Lower lobe of right lung (tissue), 2 donors: ENCODE results near the gene DRGX. TPM values are rescaled to one million over a fixed set of nuclear protein-coding genes. Genes with fewer than 3 reads are reported as not detected.

Experiments used
- ATAC-seq, 2 donors: fragments of 200-7000 bp; cut with Tn5 transposase; one replicate each; pipeline ENCODE4 v1.9.1; 2020 to 2022; ENCODE audit warnings: mild to moderate bottlenecking in 2 of 2, moderate library complexity in 2 of 2
- DNase-seq: peaks from one replicate; pipeline ENCODE4 v3.0.0-alpha.2; 2020
- H3K27ac ChIP-seq: fragments of 200-600 bp; one replicate; pipeline ENCODE4 v1.8.0; 2022
- H3K27me3 ChIP-seq: fragments of 200-600 bp; one replicate; pipeline ENCODE4 v1.8.0; 2022; ENCODE audit warnings: low read depth
- H3K36me3 ChIP-seq: fragments of 200-600 bp; one replicate; pipeline ENCODE4 v1.8.0; 2022; ENCODE audit warnings: mild to moderate bottlenecking
- H3K4me1 ChIP-seq: fragments of 200-600 bp; one replicate; pipeline ENCODE4 v1.8.0; 2022
- H3K4me3 ChIP-seq: fragments of 200-600 bp; one replicate; pipeline ENCODE4 v1.8.0; 2022; ENCODE audit warnings: mild to moderate bottlenecking
- H3K9me3 ChIP-seq: fragments of 200-600 bp; one replicate; pipeline ENCODE4 v1.8.0; 2022
- intact Hi-C: fragments of 100-400 bp; cut with DNase I; formaldehyde crosslinking; loops from one replicate; pipeline ENCODE4 v1.11.0; 2022
- total RNA-seq: library from RNA; stranded (reverse); fragmentation: NEBNext Ultra II Directional; extraction: Animal tissue kit (Norgen Biotek cat#: 25700); gene quantifications from one replicate; pipeline ENCODE4 v1.2.1, GENCODE V29; 2021
- TF ChIP-seq, protein P1 (sequence below): fragments of 200-600 bp; IDR thresholded peaks from one replicate; pipeline ENCODE4 v1.8.0; 2022; ENCODE audit warnings: antibody characterized with exemption, mild to moderate bottlenecking
- donor health status: DM: no; HTN: yes; CAD: no; lungs with severe emphysema.

The DRGX gene
- total RNA-seq, 1 donor from 2014 or later, result not detected

DNA sequence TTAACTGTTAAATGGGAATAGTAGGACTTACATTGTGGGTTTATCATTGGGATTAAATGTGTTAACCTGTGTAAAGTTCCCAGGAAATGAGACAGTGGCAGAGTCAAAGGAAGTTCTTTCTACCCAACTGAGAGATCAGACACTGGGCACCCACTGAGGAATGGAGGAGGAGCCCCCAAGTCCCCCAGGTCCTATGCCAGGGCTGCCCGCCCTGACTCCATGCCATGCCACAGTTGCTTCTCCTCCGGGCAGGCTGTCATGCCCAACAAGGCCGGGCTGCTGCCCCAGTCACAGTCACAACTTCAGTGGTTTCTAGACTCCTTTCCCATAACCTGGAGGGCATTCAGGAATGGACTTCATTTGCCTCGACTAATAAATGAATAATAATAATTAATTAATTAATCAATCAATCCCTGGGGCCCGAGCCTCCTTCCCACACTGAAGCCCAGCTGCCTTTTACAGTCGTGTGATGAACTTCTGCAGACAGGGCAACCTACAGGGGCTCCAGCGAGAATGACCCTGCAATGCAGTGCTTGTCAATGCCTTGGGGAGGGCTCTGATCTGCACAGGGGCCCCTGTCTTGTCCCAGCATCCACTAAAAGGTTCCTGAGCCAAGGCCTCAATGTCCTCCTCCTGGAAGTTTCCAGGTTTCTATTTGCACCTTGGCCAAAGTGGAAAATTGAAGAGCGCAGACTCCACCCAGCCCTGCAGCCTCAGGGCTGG lies 32.4 kb downstream of the DRGX start:
- Histone ChIP-seq H3K4me3 (no peak overlapping the region), H3K27me3 (no peaks in the 10 kb centered on the region), H3K9me3 (no peaks in the 10 kb centered on the region), H3K36me3 (no peaks in the 10 kb centered on the region), H3K4me1 (peaks cover 16% of the 10 kb centered on the region), H3K27ac (peak overlapping the region; percentile 9)
- intact Hi-C loops, result no loop called here
- DNase-seq, result no peak
- ATAC-seq, result no peak
- TF ChIP-seq, protein P1, sequence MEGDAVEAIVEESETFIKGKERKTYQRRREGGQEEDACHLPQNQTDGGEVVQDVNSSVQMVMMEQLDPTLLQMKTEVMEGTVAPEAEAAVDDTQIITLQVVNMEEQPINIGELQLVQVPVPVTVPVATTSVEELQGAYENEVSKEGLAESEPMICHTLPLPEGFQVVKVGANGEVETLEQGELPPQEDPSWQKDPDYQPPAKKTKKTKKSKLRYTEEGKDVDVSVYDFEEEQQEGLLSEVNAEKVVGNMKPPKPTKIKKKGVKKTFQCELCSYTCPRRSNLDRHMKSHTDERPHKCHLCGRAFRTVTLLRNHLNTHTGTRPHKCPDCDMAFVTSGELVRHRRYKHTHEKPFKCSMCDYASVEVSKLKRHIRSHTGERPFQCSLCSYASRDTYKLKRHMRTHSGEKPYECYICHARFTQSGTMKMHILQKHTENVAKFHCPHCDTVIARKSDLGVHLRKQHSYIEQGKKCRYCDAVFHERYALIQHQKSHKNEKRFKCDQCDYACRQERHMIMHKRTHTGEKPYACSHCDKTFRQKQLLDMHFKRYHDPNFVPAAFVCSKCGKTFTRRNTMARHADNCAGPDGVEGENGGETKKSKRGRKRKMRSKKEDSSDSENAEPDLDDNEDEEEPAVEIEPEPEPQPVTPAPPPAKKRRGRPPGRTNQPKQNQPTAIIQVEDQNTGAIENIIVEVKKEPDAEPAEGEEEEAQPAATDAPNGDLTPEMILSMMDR, result no peak

DNA sequence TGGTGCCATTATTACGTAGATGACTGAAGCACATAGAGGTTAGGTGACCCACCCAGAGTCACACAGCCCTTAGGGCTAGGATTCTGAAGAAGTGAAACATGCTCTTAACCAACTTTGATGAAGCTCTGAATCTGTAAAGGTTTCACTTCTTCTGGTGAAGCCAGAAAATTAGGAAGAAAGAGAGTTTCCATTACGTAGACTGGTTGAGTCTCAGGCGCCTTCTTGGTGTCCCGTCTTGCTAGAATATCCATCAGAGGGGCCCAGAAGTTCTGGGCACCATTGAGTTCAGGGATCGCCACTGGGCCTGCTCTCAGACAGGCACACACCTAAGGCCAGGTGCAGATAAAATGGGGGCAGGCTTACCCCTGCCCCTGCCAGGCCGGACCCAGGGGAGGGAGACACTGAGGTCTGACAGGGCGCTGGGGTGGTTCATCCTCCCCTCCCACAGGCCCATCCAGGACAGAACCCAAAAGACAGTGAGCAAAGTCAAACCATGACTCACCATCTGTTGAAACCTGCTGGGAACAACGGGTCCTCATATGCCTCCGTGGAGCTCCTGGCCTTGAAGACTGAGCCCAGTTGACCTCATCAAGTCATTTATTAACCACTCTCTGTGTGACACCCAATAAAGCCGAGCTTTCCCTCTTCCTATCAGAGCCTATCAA lies 33.2 kb downstream of the DRGX start:
- TF ChIP-seq, protein P1, result no peak
- H3K9me3 ChIP-seq, result no peaks in the 10 kb centered on the region
- no peak for DNase-seq
- peak; percentile 38 to 51 for ATAC-seq
- no peaks in the 10 kb centered on the region for H3K36me3 ChIP-seq
- H3K27me3 ChIP-seq, result no peaks in the 10 kb centered on the region
- no peak overlapping the region for H3K4me3 ChIP-seq
- intact Hi-C loops, result no loop called here
- peak overlapping the region; percentile 9 for H3K27ac ChIP-seq
- H3K4me1 ChIP-seq, result peaks cover 16% of the 10 kb centered on the region

DNA sequence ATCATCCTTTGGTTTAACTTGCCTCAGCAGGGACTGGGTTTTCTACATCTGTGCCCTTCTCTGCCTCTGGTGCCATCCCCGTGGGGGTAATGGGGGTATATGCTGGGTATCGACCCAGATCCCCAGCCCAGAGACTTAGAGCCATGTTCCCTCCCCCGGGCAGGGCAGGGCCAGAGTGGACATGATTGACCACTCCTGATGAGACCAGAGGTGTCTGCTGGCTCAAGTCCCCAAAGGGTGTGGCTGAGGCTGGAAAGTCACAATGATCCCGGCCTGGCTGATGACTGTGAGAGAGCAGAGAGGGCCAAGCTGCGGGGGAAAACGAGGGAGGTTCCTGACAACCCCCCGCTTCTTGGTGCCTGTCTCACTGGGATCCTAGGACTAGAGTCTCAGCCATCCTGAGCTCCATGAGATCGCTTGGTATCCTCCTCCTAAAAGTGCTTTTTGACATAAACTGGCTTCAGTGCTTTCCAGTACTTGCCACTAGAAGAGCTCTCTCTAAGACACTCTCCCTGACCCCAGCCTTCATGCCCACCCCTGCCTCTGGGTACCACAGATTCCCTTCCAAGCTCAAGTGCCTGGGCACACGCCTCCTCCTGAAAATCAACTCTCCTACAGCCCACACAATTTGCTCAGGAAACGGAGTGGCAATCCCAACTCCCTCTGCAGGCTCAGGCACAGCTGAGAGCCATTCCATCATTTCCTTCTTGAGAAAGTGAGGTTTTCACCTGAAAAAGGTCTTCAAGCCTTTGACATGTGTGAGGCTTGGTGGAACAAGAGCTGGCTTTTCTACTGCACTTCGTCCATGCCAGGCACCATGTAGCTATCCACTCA lies 33.9 kb downstream of the DRGX start:
- Histone ChIP-seq H3K4me1 (peaks cover 16% of the 10 kb centered on the region), H3K36me3 (no peaks in the 10 kb centered on the region), H3K4me3 (no peak overlapping the region), H3K27me3 (no peaks in the 10 kb centered on the region), H3K27ac (no peak overlapping the region), H3K9me3 (no peaks in the 10 kb centered on the region)
- no peak for ATAC-seq
- DNase-seq, result no peak
- intact Hi-C loops, result no loop called here
- TF ChIP-seq, protein P1, result no peak

DNA sequence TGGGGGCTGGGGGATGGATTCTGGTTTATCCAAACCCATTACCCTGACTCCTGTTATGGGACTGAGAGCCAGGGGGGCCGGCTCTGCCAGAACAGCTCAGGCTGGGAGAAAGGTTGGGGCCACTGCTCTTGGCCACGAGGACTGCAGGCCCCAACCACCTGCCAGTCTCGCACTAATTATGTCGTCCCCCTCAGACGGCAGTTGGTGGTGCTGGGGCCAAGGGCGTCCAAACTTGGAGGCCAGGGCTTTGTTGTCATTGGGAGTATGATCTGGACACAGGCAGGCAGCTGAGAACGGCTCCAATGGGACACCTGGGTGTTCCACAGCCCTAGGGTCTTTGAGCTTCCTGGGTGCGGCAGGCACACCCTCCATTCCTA lies 34.7 kb downstream of the DRGX start:
- peaks cover 16% of the 10 kb centered on the region for H3K4me1 ChIP-seq
- no peak overlapping the region for H3K4me3 ChIP-seq
- no peak overlapping the region for H3K27ac ChIP-seq
- no peaks in the 10 kb centered on the region for H3K9me3 ChIP-seq
- H3K36me3 ChIP-seq, result no peaks in the 10 kb centered on the region
- intact Hi-C loops, result no loop called here
- ATAC-seq, result no peak
- H3K27me3 ChIP-seq, result no peaks in the 10 kb centered on the region
- no peak for DNase-seq
- TF ChIP-seq, protein P1, result no peak

GRCh38 chr10:49360271-49361177 lies 35.4 kb downstream of the DRGX start:
- ATAC-seq (peak; percentile 66 to 70), DNase-seq (no peak)
- Histone ChIP-seq H3K9me3 (no peaks in the 10 kb centered on the region), H3K4me3 (no peak overlapping the region), H3K27me3 (no peaks in the 10 kb centered on the region), H3K4me1 (peaks cover 16% of the 10 kb centered on the region), H3K27ac (no peak overlapping the region), H3K36me3 (no peaks in the 10 kb centered on the region)
- intact Hi-C loops, result no loop called here
- TF ChIP-seq, protein P1, result no peak
